Measurements from ENCODE around the gene SCIN.

The SCIN gene

GRCh38 chr7:12581897-12582296 is 11.4 kb downstream of the SCIN start:
- TF ChIP-seq POLR2A (IDR thresholded peaks at IDR 0.05; ENCODE audit: low read depth, low read length) = no peak
- DNase-seq (ENCODE audit: insufficient read length, low spot score) = no peak
- FAIRE-seq = no peak

GRCh38 chr7:12582362-12582761 is 11.8 kb downstream of the SCIN start:
- peak; percentile 20 for FAIRE-seq
- TF ChIP-seq POLR2A (IDR thresholded peaks at IDR 0.05; ENCODE audit: low read depth, low read length) = no peak
- no peak for DNase-seq (ENCODE audit: insufficient read length, low spot score)

GRCh38 chr7:12583176-12583575 is 12.7 kb downstream of the SCIN start:
- peak; percentile 48 for FAIRE-seq
- DNase-seq (ENCODE audit: insufficient read length, low spot score) = no peak
- no peak for TF ChIP-seq POLR2A (IDR thresholded peaks at IDR 0.05; ENCODE audit: low read depth, low read length)

- DNase-seq (ENCODE audit: insufficient read length, low spot score) (no peak), FAIRE-seq (no peak)
- no peak for TF ChIP-seq POLR2A (IDR thresholded peaks at IDR 0.05; ENCODE audit: low read depth, low read length)
These were observed 13.4 kb downstream of the SCIN start for GRCh38 chr7:12583922-12584321.

GRCh38 chr7:12584930-12585329 is 14.4 kb downstream of the SCIN start:
- no peak for TF ChIP-seq POLR2A (IDR thresholded peaks at IDR 0.05; ENCODE audit: low read depth, low read length)
- FAIRE-seq (no peak), DNase-seq (ENCODE audit: insufficient read length, low spot score) (no peak)

GRCh38 chr7:12586271-12586670 is 15.8 kb downstream of the SCIN start:
- FAIRE-seq (no peak), DNase-seq (ENCODE audit: insufficient read length, low spot score) (no peak)
- TF ChIP-seq POLR2A (IDR thresholded peaks at IDR 0.05; ENCODE audit: low read depth, low read length) = no peak

GRCh38 chr7:12588259-12588904 is 17.9 kb downstream of the SCIN start:
- no peak for DNase-seq (ENCODE audit: insufficient read length, low spot score)
- no peak for FAIRE-seq
- TF ChIP-seq POLR2A (IDR thresholded peaks at IDR 0.05; ENCODE audit: low read depth, low read length) = no peak

GRCh38 chr7:12590559-12590958 is 20.0 kb downstream of the SCIN start:
- TF ChIP-seq POLR2A (IDR thresholded peaks at IDR 0.05; ENCODE audit: low read depth, low read length) = no peak
- FAIRE-seq = no peak

GRCh38 chr7:12594122-12594897 is 23.8 kb downstream of the SCIN start:
- no peak for TF ChIP-seq POLR2A (IDR thresholded peaks at IDR 0.05; ENCODE audit: low read depth, low read length)
- DNase-seq (ENCODE audit: insufficient read length, low spot score) (peak; percentile 47), FAIRE-seq (no peak)

More at GRCh38 chr7:12590559-12590958, 20.0 kb downstream of the SCIN start:
- DNase-seq (ENCODE audit: insufficient read length, low spot score) = no peak

- TF ChIP-seq POLR2A (IDR thresholded peaks at IDR 0.05; ENCODE audit: low read depth, low read length) = no peak
- DNase-seq (ENCODE audit: insufficient read length, low spot score) (no peak), FAIRE-seq (no peak)
These were observed 24.6 kb downstream of the SCIN start for GRCh38 chr7:12595148-12595547.

GRCh38 chr7:12596225-12596790 is 25.8 kb downstream of the SCIN start:
- no peak for FAIRE-seq
- no peak for TF ChIP-seq POLR2A (IDR thresholded peaks at IDR 0.05; ENCODE audit: low read depth, low read length)
- DNase-seq (ENCODE audit: insufficient read length, low spot score) = no peak

- TF ChIP-seq POLR2A (IDR thresholded peaks at IDR 0.05; ENCODE audit: low read depth, low read length) = no peak
- FAIRE-seq (no peak), DNase-seq (ENCODE audit: insufficient read length, low spot score) (no peak)
These were observed 30.9 kb downstream of the SCIN start for GRCh38 chr7:12601302-12601869.

GRCh38 chr7:12607134-12607533 is 36.6 kb downstream of the SCIN start:
- FAIRE-seq (peak; percentile 95), DNase-seq (ENCODE audit: insufficient read length, low spot score) (no peak)
- TF ChIP-seq POLR2A (IDR thresholded peaks at IDR 0.05; ENCODE audit: low read depth, low read length) = no peak

GRCh38 chr7:12609561-12609960 is 39.0 kb downstream of the SCIN start:
- TF ChIP-seq POLR2A (IDR thresholded peaks at IDR 0.05; ENCODE audit: low read depth, low read length) = no peak
- no peak for DNase-seq (ENCODE audit: insufficient read length, low spot score)
- FAIRE-seq = no peak
